ENCODE data around the gene PFKFB4.
"Not testable (repeated sequence)": the region's sequence is repeated elsewhere in the genome, so short reads cannot be mapped to it uniquely, and the experiment has no call there.

Gene PFKFB4

DNA sequence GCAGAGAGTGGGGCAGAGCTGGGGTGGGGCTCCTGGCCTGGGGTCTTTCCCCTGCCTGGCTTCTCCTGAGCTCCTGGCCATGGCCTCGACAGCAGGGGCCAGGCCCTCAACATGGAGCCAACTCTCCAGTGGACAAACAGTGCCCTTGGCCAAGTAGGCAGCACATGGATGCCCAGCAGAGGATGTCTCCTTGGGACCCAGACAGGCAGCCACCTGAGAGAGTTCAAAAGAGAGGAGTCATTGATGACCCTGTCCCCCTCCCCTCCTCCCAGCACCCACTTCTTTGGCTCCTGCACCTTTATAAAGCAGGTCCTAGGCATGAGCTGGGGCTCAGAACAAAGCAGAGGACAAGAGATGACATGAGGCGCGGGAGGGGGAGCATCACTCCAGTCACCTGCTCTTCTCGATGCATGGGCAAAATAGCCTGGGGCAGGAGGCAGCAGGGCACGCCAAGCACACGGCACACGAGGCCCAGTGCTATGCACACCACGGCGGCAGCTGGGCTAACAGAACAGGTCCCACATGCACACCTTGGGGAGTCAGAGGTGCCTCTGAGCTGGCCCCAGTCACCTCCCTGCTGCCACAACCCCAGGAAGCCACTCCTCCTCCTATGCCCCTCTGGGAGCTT is 80.1 kb downstream of the PFKFB4 start:
- Histone ChIP-seq H3K9me3 (ENCODE audit: control insufficient read depth, low read length) (no peaks in the 10 kb centered on the region), H3K27me3 (replicated peaks; ENCODE audit: control insufficient read depth, insufficient read depth, low read length, poor library complexity, severe bottlenecking) (no peaks in the 10 kb centered on the region), H3K27ac (ENCODE audit: insufficient read depth, low read length, poor library complexity, severe bottlenecking) (no peak overlapping the region), H3K4me3 (ENCODE audit: insufficient read depth, low read depth, low read length, poor library complexity, severe bottlenecking) (no peak overlapping the region), H3K36me3 (ENCODE audit: control insufficient read depth, insufficient read depth, low read length) (no peaks in the 10 kb centered on the region), H3K4me1 (ENCODE audit: control insufficient read depth, insufficient read depth, low read length, poor library complexity, severe bottlenecking) (peaks cover 49% of the 10 kb centered on the region)
- DNase-seq, result no peak

DNA sequence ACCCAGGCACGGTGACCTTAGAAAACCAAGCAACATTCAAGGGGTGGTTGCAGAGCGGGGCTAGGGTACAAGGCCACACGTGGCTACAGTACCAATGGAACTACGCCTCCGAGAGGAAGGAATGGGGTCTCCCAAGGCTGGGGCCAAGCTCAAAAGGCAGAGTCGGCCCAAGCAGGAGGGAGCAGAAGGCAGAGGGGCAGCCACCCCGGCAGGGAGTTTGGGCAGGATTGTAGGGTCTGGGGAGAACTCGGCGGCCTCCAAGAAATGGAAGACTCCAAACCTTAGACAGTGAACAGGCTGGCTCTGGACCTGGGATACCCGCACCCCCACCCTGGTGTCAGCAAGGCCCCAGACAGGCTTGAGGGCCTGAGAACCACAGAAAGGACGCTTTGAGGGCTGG is 81.4 kb downstream of the PFKFB4 start:
- DNase-seq, result no peak
- Histone ChIP-seq H3K4me3 (ENCODE audit: insufficient read depth, low read depth, low read length, poor library complexity, severe bottlenecking) (no peak overlapping the region), H3K9me3 (ENCODE audit: control insufficient read depth, low read length) (no peaks in the 10 kb centered on the region), H3K36me3 (ENCODE audit: control insufficient read depth, insufficient read depth, low read length) (no peaks in the 10 kb centered on the region), H3K27me3 (replicated peaks; ENCODE audit: control insufficient read depth, insufficient read depth, low read length, poor library complexity, severe bottlenecking) (no peaks in the 10 kb centered on the region), H3K27ac (ENCODE audit: insufficient read depth, low read length, poor library complexity, severe bottlenecking) (peak overlapping the region; percentile 8), H3K4me1 (ENCODE audit: control insufficient read depth, insufficient read depth, low read length, poor library complexity, severe bottlenecking) (peaks cover 56% of the 10 kb centered on the region)

DNA sequence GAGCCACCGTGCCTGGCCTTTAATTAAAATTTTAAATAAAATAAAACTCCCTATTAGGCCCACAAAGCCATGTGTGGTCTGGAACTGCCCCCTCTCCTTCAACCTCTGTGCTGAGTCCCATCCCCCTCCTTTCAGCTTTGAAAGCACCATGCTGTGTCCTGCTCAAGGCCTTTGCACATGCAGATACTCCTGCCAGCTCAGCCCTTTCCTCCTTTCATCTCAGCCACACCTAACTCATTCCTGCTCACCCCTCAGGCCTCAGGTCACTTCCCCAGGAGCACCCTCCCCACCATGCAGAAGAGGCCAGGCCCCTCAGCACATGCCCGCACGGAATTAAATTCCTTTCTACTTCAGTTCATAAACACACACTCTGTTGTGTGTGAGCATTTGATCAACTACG is 82.0 kb downstream of the PFKFB4 start:
- Histone ChIP-seq H3K36me3 (ENCODE audit: control insufficient read depth, insufficient read depth, low read length) (peaks cover 5% of the 10 kb centered on the region), H3K9me3 (ENCODE audit: control insufficient read depth, low read length) (no peaks in the 10 kb centered on the region), H3K4me1 (ENCODE audit: control insufficient read depth, insufficient read depth, low read length, poor library complexity, severe bottlenecking) (peaks cover 62% of the 10 kb centered on the region), H3K27ac (ENCODE audit: insufficient read depth, low read length, poor library complexity, severe bottlenecking) (no peak overlapping the region), H3K4me3 (ENCODE audit: insufficient read depth, low read depth, low read length, poor library complexity, severe bottlenecking) (no peak overlapping the region), H3K27me3 (replicated peaks; ENCODE audit: control insufficient read depth, insufficient read depth, low read length, poor library complexity, severe bottlenecking) (no peaks in the 10 kb centered on the region)
- no peak for DNase-seq

DNA sequence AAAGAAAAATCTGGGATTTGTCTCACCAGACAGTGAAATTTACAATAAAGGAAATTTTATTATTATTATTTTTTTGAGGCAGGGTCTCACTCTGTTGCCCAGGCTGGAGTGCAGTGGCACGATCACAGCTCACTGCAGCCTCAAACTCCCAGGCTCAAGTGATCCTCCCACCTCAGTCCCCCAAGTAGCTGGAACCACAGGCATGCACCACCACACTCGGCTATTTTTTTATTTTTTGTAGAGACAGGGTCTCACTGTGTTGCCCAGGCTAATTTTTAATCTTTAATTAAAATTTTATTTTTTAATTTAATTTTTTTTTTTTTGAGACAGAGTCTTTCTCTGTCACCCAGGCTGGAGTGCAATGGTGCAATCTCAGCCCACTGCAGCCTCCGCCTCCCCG is 82.6 kb downstream of the PFKFB4 start:
- Histone ChIP-seq H3K27ac (ENCODE audit: insufficient read depth, low read length, poor library complexity, severe bottlenecking) (peak overlapping the region; percentile 94), H3K4me1 (ENCODE audit: control insufficient read depth, insufficient read depth, low read length, poor library complexity, severe bottlenecking) (peaks cover 66% of the 10 kb centered on the region), H3K36me3 (ENCODE audit: control insufficient read depth, insufficient read depth, low read length) (peaks cover 11% of the 10 kb centered on the region)
- not testable (repeated sequence) for H3K4me3 ChIP-seq (ENCODE audit: insufficient read depth, low read depth, low read length, poor library complexity, severe bottlenecking); H3K9me3 ChIP-seq (ENCODE audit: control insufficient read depth, low read length); H3K27me3 ChIP-seq (replicated peaks; ENCODE audit: control insufficient read depth, insufficient read depth, low read length, poor library complexity, severe bottlenecking); DNase-seq

DNA sequence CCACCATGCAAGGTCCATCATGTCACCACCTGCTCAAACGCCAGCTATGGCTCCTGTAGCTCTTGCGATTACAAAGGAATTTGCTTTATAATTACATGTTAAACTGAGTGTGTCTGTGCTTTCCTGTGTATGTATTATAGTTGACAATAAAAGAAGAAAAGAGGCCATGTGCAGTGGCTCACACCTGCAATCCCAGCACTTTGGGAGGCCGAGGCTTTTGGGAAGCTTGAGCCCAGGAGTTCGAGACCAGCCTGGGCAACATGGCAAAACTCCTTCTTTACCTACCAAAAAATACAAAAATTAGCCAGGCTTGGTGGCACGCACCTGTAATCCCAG is 83.0 kb downstream of the PFKFB4 start:
- Histone ChIP-seq H3K27me3 (replicated peaks; ENCODE audit: control insufficient read depth, insufficient read depth, low read length, poor library complexity, severe bottlenecking) (no peaks in the 10 kb centered on the region), H3K4me1 (ENCODE audit: control insufficient read depth, insufficient read depth, low read length, poor library complexity, severe bottlenecking) (peaks cover 65% of the 10 kb centered on the region), H3K9me3 (ENCODE audit: control insufficient read depth, low read length) (no peaks in the 10 kb centered on the region), H3K4me3 (ENCODE audit: insufficient read depth, low read depth, low read length, poor library complexity, severe bottlenecking) (no peak overlapping the region), H3K27ac (ENCODE audit: insufficient read depth, low read length, poor library complexity, severe bottlenecking) (peak overlapping the region; percentile 94), H3K36me3 (ENCODE audit: control insufficient read depth, insufficient read depth, low read length) (peaks cover 15% of the 10 kb centered on the region)
- no peak for DNase-seq

DNA sequence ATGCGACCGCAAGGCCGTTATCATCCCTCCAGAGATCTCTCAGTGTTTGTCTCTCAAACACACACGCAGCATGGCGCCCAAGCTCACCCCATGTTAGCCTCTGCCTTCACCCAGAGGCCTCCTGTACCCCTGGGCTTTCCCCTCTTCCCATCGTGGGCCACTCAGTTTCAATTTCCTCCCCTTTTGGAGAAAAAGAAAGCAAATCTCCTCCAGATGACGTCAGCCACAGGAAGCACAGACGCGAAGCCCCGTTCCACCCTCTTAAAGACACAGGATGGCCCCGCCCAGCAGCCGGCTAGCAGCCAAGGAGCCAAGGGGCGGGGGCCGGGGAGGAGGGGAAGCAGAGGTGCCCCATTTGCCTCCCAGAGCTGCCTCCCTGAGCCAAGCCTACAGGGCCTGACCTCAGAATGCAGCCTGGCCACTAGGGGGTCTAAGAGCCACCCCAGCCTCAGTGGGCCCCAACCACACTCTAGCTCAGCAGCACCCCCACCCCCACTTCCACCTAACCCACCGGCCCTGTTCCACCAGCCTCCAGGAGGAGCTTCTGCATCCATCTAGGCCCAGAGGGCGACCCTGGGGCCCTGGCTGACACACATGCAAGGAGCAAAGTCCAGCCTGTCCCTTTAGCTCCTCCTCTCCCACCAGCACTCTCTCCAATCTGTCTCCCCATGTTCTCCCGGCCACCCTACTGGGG is 83.5 kb downstream of the PFKFB4 start:
- Histone ChIP-seq H3K9me3 (ENCODE audit: control insufficient read depth, low read length) (no peaks in the 10 kb centered on the region), H3K36me3 (ENCODE audit: control insufficient read depth, insufficient read depth, low read length) (peaks cover 21% of the 10 kb centered on the region), H3K27me3 (replicated peaks; ENCODE audit: control insufficient read depth, insufficient read depth, low read length, poor library complexity, severe bottlenecking) (no peaks in the 10 kb centered on the region), H3K4me1 (ENCODE audit: control insufficient read depth, insufficient read depth, low read length, poor library complexity, severe bottlenecking) (peaks cover 65% of the 10 kb centered on the region), H3K27ac (ENCODE audit: insufficient read depth, low read length, poor library complexity, severe bottlenecking) (peak overlapping the region; percentile 94), H3K4me3 (ENCODE audit: insufficient read depth, low read depth, low read length, poor library complexity, severe bottlenecking) (peak overlapping the region; percentile 52)
- peak; percentile 90 to 93 (median 90) for DNase-seq

DNA sequence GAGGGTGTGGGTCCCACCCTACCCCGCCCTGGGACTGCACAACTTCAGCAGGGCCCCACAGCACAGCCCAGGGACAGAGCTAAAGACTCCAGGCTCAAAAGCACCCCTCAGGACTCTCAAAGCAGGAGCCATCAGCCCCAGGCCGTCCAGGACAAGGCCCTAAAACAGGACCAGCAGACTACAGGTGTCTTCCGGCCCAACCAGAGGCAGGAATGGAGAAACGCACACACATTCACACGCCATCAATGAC is 84.0 kb downstream of the PFKFB4 start:
- Histone ChIP-seq H3K4me1 (ENCODE audit: control insufficient read depth, insufficient read depth, low read length, poor library complexity, severe bottlenecking) (peaks cover 65% of the 10 kb centered on the region), H3K27me3 (replicated peaks; ENCODE audit: control insufficient read depth, insufficient read depth, low read length, poor library complexity, severe bottlenecking) (no peaks in the 10 kb centered on the region), H3K27ac (ENCODE audit: insufficient read depth, low read length, poor library complexity, severe bottlenecking) (peak overlapping the region; percentile 94), H3K4me3 (ENCODE audit: insufficient read depth, low read depth, low read length, poor library complexity, severe bottlenecking) (peak overlapping the region; percentile 52), H3K9me3 (ENCODE audit: control insufficient read depth, low read length) (no peaks in the 10 kb centered on the region), H3K36me3 (ENCODE audit: control insufficient read depth, insufficient read depth, low read length) (peaks cover 25% of the 10 kb centered on the region)
- DNase-seq, result no peak

DNA sequence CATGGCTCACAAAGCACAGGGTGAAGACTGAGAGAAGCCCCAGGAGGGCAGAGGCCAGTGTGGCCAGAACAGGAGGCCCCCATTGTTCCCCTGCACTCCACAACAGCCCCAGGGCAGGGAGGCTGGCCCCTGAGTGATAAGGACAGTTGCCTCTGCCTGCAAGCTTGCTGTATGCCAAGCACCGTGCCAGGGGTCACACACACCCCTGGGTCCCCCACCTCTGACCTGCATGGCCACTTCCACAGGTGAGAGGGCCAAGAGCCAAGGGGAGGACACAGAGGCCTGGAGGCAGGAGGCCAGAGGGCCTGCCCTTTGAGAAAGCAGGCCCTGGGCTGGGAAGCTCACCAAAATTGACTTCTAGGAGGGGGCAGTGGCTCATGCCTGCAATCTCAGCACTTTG is 86.3 kb downstream of the PFKFB4 start:
- Histone ChIP-seq H3K27me3 (replicated peaks; ENCODE audit: control insufficient read depth, insufficient read depth, low read length, poor library complexity, severe bottlenecking) (no peaks in the 10 kb centered on the region), H3K36me3 (ENCODE audit: control insufficient read depth, insufficient read depth, low read length) (peaks cover 28% of the 10 kb centered on the region), H3K4me1 (ENCODE audit: control insufficient read depth, insufficient read depth, low read length, poor library complexity, severe bottlenecking) (peaks cover 75% of the 10 kb centered on the region), H3K4me3 (ENCODE audit: insufficient read depth, low read depth, low read length, poor library complexity, severe bottlenecking) (no peak overlapping the region), H3K9me3 (ENCODE audit: control insufficient read depth, low read length) (no peaks in the 10 kb centered on the region), H3K27ac (ENCODE audit: insufficient read depth, low read length, poor library complexity, severe bottlenecking) (peak overlapping the region; percentile 40)
- no peak for DNase-seq

DNA sequence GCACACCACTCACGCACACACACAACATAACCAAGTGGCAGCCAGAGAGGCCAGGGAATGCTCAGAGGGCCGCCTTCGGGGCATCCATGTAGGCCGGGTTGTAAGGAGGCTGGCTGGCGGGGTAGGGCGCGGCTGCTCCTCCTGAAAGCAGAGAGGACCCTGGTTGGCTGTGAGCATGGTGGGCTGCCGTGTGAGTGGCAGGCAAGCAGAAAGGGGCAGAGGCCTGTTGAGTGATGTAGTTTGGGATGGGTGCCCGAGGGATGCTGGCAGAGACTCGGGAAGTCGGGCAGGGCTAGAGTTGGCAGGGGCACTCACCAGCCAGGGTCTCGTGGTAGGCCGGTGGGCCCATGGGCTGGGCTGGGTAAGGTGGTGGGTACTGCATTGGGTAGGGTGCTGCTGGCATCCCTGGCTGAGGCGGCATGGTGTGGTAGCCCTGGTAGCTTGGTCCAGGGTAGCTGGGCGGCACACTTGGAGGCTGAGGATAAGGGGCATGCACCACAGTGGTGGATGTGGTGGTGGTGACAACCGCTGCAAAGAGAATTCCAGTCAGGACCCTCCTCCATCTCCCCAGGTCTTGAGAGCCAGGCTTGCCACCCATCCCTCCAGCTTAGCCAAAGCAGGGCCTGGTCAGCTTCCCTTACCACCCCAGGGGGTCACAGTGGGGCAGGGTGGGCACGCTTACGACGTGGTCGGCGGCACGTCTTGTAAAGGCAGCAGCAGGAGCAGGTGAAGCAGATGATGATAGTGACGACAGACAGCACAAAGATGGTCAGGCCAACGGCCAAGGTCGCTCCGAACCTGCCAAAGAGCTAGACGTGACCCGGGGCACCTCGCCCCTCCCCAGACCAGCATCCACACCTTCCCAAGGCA is 87.3 kb downstream of the PFKFB4 start:
- H3K4me3 ChIP-seq (ENCODE audit: insufficient read depth, low read depth, low read length, poor library complexity, severe bottlenecking), result no peak overlapping the region
- H3K36me3 ChIP-seq (ENCODE audit: control insufficient read depth, insufficient read depth, low read length), result peaks cover 28% of the 10 kb centered on the region
- H3K9me3 ChIP-seq (ENCODE audit: control insufficient read depth, low read length), result no peaks in the 10 kb centered on the region
- H3K27ac ChIP-seq (ENCODE audit: insufficient read depth, low read length, poor library complexity, severe bottlenecking), result peak overlapping the region; percentile 93
- no peaks in the 10 kb centered on the region for H3K27me3 ChIP-seq (replicated peaks; ENCODE audit: control insufficient read depth, insufficient read depth, low read length, poor library complexity, severe bottlenecking)
- H3K4me1 ChIP-seq (ENCODE audit: control insufficient read depth, insufficient read depth, low read length, poor library complexity, severe bottlenecking), result peaks cover 71% of the 10 kb centered on the region
- DNase-seq, result no peak

DNA sequence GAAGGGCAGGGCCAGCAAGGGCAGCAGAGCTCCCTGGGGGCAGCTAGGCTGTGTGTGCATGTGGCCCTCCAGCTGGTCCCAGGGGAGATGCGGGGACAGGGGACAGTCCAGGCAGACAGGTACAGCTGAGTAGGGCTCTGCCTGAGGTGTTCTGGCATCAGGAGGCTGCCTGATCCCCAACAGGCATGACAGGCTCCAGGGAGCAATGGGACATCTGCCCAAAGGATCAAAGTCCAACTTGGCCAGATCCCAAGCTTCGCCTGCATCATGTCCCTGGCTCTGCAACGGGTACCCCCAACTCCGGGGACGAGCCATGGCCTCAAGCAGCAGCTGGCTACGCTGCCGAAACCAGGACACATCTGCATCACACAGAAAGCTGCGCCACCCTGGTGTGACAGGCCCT is 88.3 kb downstream of the PFKFB4 start:
- Histone ChIP-seq H3K4me3 (ENCODE audit: insufficient read depth, low read depth, low read length, poor library complexity, severe bottlenecking) (no peak overlapping the region), H3K27me3 (replicated peaks; ENCODE audit: control insufficient read depth, insufficient read depth, low read length, poor library complexity, severe bottlenecking) (no peaks in the 10 kb centered on the region), H3K36me3 (ENCODE audit: control insufficient read depth, insufficient read depth, low read length) (peaks cover 36% of the 10 kb centered on the region), H3K9me3 (ENCODE audit: control insufficient read depth, low read length) (no peaks in the 10 kb centered on the region), H3K27ac (ENCODE audit: insufficient read depth, low read length, poor library complexity, severe bottlenecking) (peak overlapping the region; percentile 93), H3K4me1 (ENCODE audit: control insufficient read depth, insufficient read depth, low read length, poor library complexity, severe bottlenecking) (peaks cover 69% of the 10 kb centered on the region)
- no peak for DNase-seq

Data from effector memory CD4-positive, alpha-beta T cell (primary cell).